ENCODE data around the gene JAG1.
"Not testable (repeated sequence)": the region's sequence is repeated elsewhere in the genome, so short reads cannot be mapped to it uniquely, and the experiment has no call there.

The JAG1 gene

GRCh38 chr20:10637563-10637962 is 36.2 kb downstream of the JAG1 start:
- DNase-seq (ENCODE audit: low read depth in 2 of 2), result no peak

DNA sequence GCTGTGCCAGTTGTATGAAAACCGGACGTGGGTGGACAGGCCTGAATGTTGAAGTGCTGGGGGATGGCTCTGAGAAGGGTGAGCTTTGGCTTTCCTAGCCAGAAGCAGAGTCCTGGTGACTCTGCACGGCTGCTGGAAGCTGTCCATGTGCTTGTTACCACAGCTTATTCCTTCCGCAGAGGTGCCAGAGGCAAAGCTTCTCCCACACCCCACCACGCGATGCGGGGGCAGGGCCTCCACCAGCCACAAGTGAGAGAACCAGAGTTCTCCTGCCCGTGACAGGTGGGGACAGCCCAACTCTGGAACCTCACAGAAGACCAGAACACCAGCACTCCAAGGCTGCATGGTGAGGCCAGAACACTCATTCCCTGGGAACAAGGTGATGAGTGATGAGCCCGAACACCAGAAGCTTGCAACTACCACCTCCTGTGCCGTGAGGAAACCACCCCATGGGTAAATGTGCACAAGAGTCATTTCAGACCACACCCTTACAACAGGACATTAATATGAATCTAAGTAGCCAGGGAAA is 36.7 kb downstream of the JAG1 start:
- no peak for DNase-seq (ENCODE audit: low read depth in 2 of 2)

DNA sequence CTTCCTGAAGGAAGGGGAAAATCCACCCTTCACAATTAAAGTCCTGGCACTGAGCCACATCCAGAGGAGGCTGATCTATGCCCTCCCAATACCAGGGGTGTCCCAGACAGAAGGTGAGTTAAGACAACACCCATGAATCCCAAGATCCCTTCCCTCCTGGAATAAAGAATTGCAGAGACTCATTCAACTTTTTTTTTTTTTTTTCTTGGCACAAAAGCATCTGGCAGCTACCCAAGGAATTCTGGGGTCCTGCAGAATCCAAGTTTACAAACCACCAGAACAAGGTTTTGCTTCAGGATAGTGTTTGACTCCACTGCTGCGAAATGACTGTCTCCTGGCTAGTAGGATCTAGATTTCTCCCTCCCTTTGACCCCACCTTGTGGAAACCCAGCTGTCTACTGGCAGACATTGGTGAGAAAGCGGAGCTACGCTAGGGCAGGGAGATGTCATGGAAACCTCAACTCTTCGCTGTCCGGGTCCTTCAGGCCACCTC is 37.4 kb downstream of the JAG1 start:
- no peak for DNase-seq (ENCODE audit: low read depth in 2 of 2)

DNA sequence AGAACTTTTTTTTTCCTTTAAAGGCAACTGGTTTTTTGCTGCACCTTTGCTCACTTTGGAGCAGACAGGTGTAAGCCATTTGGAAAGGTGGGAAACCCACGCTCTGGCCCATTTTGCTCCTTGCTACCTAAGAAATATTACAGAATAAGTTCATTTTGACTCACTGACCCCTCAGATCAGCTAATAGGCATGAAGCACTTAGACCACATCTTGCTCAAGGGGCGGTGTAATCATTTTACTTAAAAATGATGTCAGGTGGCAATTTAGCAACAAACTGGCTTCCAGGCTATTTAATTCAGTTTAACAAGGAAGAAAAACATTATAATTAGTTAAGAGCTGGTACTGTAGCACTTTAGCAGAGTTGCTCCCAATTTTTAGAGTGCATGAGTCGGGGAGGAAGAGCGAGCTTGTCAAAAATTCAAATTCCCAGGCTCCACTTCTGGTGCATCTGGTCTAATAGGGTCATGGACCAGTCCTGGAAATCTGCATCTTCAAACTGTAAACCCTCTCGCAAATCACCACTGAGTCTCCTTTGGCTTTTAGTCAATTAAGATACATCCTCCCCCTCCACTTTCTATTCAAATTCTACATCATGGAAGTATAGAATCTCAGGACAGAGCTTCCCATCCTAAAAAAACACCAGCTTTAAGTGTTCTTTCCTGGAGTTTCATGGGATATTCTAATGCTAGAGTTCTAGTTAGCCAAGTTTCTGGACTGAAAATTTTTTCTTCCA is 38.2 kb downstream of the JAG1 start:
- no peak for DNase-seq (ENCODE audit: low read depth in 2 of 2)

- no peak for DNase-seq (ENCODE audit: low read depth in 2 of 2)
Measured at GRCh38 chr20:10634683-10635411, 39.0 kb downstream of the JAG1 start.

- no peak for DNase-seq (ENCODE audit: low read depth in 2 of 2)
Measured at GRCh38 chr20:10634211-10634610, 39.6 kb downstream of the JAG1 start.

DNA sequence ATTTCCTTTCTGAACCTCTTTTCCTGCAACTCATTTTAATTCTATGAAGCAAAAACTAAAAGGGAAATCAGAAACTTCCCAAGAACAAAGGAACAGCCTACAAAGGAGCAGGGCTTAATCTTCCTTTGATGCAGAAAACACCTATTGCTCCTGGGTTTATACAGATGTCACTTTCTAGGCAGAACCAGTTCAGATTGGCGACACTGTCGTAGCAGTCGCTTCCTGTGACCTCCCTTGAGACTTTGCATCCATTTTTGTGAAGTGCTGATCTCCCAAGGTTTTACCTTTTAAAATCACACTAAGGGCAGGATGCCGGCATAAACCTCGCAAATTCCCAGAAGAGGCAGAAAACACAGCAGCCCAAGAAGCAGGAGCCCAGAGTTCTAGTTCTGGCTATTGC is 40.1 kb downstream of the JAG1 start:
- no peak for DNase-seq (ENCODE audit: low read depth in 2 of 2)

GRCh38 chr20:10632721-10633509 is 40.9 kb downstream of the JAG1 start:
- DNase-seq (ENCODE audit: low read depth in 2 of 2), result no peak

DNA sequence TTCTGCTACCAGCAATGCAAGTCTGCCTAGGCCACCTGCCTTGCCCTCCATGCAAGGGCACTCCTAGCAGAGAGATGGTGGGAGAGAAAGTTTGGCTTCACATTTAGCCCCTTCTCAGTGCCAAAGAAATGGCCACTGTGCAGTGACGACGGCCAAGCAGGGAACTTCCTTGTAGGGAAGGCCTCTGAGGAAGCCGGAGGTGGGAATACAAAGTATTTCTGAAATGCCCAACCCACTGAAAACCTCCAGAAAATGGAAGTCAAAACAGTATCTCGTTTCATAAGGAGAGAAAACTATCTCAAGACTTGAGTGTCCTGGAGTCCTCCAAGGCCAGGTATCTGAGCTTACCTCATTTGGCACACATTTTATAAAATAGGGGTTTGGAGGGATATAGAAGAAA is 42.7 kb downstream of the JAG1 start:
- no peak for DNase-seq (ENCODE audit: low read depth in 2 of 2)

DNA sequence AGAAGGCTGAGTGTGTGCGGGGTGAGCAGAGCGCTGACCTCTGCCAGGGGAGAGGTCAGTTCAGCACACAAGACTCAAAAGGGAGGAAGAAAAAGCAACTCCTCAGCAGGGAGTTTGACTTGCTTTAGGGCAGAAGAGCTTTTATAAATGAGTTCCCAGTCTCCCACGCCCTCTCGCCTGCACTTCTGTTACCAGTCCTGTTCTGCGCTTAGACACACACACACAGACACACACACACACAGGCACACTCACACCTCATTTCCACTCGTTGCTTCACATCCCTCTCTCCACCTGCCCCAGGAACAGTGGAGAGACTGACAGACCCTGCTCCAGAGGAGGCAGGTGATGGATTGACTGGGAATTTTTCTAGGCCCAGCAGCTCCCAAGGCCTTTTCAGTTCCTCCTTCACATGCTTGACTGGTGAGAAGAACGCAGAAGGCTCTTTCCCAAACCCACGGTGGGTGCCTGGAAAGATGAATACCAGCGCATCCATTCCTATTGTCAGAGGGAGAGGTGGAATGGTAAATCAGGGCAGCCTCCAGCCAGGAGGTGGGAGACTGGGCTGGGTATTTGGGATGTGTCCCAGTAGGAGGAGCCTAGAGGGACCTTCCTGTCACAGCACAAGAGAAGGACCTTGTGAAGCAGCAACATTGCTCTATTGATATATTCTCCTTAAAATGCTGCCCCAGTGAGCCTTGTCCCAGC is 43.7 kb downstream of the JAG1 start:
- no peak for DNase-seq (ENCODE audit: low read depth in 2 of 2)

DNA sequence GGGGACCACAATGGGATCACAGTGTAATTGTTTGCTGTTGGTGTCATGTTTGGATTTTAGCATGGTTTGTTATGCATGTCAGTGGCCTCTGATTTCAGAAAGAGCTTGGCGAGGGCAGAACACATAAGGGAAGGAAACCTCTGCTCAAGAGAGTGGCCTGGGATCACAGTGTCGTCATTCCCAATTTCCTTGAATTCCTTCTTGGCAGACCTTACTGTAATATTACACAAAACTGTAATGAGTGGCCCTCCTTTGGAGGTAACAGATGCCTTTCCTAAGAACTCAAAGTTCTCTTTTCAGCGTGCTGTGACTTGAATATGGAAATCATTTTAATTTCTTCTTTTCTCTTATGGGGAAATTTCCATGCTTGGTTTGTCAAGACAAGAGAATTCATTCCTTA is 46.9 kb downstream of the JAG1 start:
- no peak for DNase-seq (ENCODE audit: low read depth in 2 of 2)

GRCh38 chr20:10625641-10626040 is 48.2 kb downstream of the JAG1 start:
- DNase-seq (ENCODE audit: low read depth in 2 of 2), result no peak

- DNase-seq (ENCODE audit: low read depth in 2 of 2), result no peak
Measured at GRCh38 chr20:10622657-10623418, 51.0 kb downstream of the JAG1 start.

DNA sequence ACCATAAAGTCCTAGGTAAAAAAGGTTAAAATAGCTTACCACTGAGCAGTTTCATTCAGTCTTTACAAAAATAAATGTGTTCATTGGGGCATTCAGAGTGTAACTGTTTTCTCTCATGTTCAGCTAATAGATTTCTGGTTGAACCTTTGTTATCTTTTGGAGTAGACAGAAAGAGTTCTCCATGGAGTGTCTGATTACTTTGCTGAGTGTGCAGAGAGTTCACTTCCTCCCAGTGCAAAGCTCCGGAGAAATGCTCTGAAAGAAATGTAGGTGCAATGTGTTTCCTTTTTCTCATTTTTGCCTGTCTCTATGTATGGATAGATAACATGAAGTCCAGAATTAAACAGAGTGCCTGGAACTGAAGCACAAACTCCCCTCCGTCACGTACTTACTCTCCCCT is 52.6 kb downstream of the JAG1 start:
- DNase-seq (ENCODE audit: low read depth in 2 of 2), result no peak

GRCh38 chr20:10619427-10619826 is 54.4 kb downstream of the JAG1 start:
- DNase-seq (ENCODE audit: low read depth in 2 of 2), result peak; percentile 92 to 95

DNA sequence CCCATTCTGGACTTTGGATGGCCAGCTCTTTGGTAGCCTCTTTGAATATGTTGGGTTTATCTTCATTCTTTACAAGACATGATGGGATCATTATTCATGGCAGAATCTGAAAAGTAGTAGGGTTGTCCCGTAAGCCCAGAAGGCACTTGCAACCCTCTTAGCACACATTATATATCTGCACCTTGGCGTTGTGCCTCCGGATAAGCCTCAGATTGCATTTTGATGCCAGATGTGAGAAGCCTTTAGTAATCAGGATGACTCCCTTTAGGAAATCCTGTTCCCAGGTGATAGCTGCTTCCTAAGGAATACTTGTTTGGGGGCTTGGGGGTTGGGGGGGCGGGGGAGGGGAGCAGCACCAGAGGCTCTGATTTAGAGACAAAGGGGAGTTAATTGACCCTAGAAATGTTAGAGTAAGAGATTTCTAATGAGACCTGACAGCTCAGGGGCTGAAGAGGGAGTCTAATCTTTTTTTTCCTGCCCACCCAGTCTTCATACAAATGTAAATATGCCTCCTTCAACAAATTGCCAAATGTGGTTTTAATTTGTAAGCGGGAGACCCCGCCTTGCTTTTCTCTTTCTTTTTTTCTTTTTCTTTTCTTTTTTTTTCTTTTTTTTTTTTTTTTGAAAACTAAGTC is 55.1 kb downstream of the JAG1 start:
- no peak for DNase-seq (ENCODE audit: low read depth in 2 of 2)

DNA sequence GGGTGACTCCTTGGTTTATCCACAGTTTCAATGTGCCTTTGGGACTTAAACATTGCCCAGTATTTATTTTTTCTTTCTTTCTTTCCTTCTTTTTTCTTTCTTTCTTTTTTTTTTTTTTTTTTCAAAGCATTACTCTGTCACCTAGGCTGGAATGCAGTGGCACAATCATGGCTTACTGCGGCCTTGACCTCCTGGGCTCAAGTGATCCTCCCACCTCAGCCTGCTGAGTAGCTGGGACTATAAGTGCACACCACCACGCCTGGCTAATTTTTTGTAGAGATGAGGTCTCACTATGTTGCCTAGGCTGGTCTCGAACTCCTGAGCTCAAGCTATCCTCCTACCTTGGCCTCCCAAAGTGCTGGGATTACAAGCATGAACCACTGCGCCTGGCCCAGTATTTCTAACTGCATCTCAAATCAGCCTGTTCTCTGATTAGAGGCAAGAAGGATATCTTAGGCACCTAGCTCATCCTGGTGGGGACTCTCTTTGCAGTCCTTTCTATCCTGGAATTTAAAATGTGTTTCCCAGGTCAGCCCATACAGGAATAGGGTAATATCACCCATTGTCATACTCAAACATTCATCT is 56.2 kb downstream of the JAG1 start:
- not testable (repeated sequence) for DNase-seq (ENCODE audit: low read depth in 2 of 2)

DNA sequence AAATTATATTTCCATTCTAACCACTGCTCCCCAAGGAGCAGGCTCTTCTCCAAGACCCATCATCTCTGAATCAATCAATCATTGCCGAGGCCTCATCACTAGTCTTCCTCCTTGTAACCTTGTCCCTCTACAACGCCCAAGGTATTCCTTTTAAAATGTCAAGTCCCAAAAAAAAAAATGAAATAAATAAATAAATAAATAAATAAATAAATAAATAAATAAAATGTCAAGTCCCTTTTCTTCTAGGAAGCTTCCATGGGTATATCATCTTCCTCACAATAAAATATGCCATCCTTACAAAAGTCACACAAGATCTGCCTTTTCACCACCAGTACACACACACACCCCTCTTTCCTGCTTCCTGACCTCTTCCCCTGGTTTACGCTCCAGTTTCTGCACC is 57.6 kb downstream of the JAG1 start:
- no peak for DNase-seq (ENCODE audit: low read depth in 2 of 2)

- DNase-seq (ENCODE audit: low read depth in 2 of 2), result no peak
Measured at GRCh38 chr20:10613911-10614310, 59.9 kb downstream of the JAG1 start.

DNA sequence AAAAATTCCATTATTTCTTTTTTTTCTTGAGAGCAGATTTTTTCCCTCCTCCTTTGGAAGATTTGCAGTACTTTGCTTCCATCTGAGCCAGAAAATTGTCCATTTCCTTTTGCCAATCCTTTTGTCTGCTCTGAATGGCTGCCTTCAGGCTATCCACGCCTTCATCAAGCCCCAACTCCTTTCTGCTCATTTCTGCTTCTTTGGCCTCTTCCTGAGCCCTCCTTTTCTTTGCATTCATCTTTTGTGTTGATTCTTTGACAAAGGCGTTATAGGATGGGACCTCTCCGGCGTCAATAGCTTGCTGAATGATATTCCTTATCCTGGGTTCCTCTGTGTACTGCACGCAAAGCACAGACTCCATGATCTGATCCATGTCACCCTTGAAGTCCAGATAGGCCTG is 60.4 kb downstream of the JAG1 start:
- DNase-seq (ENCODE audit: low read depth in 2 of 2), result not testable (repeated sequence)
